GM19467 (cell line): ENCODE results near the gene ASIC2.

Experiments used
- ATAC-seq: cut with Tn5 transposase; IDR thresholded peaks from one replicate; pipeline ENCODE4 v1.9.1; 2021; ENCODE audit warnings: mild to moderate bottlenecking, moderate library complexity; ENCODE audit not compliant: unreplicated experiment

The ASIC2 gene

GRCh38 chr17:33292981-33293867 lies at the start of gene ASIC2:
Gene ASIC2 (minus strand): TSS chr17:33293295.
- ATAC-seq: no peak

- ATAC-seq: no peak
Observed at GRCh38 chr17:33342025-33342424, 48.9 kb upstream of the ASIC2 start.

- ATAC-seq: no peak
Observed at GRCh38 chr17:33338242-33338641, 45.1 kb upstream of the ASIC2 start.

GRCh38 chr17:33335491-33336173 lies 42.5 kb upstream of the ASIC2 start:
- no peak for ATAC-seq

- ATAC-seq: no peak
Observed at GRCh38 chr17:33334703-33335102, 41.6 kb upstream of the ASIC2 start.

GRCh38 chr17:33330877-33331276 lies 37.8 kb upstream of the ASIC2 start:
- no peak for ATAC-seq

GRCh38 chr17:33328129-33328528 lies 35.0 kb upstream of the ASIC2 start:
- no peak for ATAC-seq

GRCh38 chr17:33324736-33325135 lies 31.6 kb upstream of the ASIC2 start:
- no peak for ATAC-seq

GRCh38 chr17:33322063-33322462 lies 29.0 kb upstream of the ASIC2 start:
- no peak for ATAC-seq

GRCh38 chr17:33318241-33318640 lies 25.1 kb upstream of the ASIC2 start:
- no peak for ATAC-seq

GRCh38 chr17:33316746-33317145 lies 23.7 kb upstream of the ASIC2 start:
- no peak for ATAC-seq

GRCh38 chr17:33310296-33310695 lies 17.2 kb upstream of the ASIC2 start:
- no peak for ATAC-seq

- no peak for ATAC-seq
Observed at GRCh38 chr17:33303254-33303653, 10.2 kb upstream of the ASIC2 start.

- no peak for ATAC-seq
Observed at GRCh38 chr17:33302394-33302793, 9.3 kb upstream of the ASIC2 start.

GRCh38 chr17:33300241-33300640 lies 7.1 kb upstream of the ASIC2 start:
- no peak for ATAC-seq

- ATAC-seq: no peak
Observed at GRCh38 chr17:33299115-33299514, 6.0 kb upstream of the ASIC2 start.

GRCh38 chr17:33297643-33298042 lies 4.5 kb upstream of the ASIC2 start:
- ATAC-seq: no peak

- no peak for ATAC-seq
Observed at GRCh38 chr17:33294994-33295393, 1.9 kb upstream of the ASIC2 start.

- no peak for ATAC-seq
Observed at GRCh38 chr17:33292201-33292980, 704 bp downstream of the ASIC2 start.

- no peak for ATAC-seq
Observed at GRCh38 chr17:33291248-33292200, 1.6 kb downstream of the ASIC2 start.
